Right atrium auricular region (tissue), 2 donors: ENCODE data around the gene CIT. TPM values are rescaled to one million over a fixed set of nuclear protein-coding genes. Genes with fewer than 3 reads are reported as not detected.

ENCODE experiments used
- DNase-seq: peaks from one replicate; pipeline ENCODE4 v3.0.0-alpha.2; 2019; ENCODE audit warnings: low spot score
- H3K27ac ChIP-seq, 2 donors: fragments of 200-600 bp; sonication (generic); 1 replicate in 1 of 2; 2 replicates in 1 of 2; pipeline ENCODE4 v1.5.1; 2016 to 2019
- H3K27me3 ChIP-seq, 2 donors: fragments of 200-600 bp; sonication (generic); one replicate each; pipeline versions ENCODE4 v1.5.1 to v1.6.0; 2017 to 2019
- H3K36me3 ChIP-seq: fragments of 200-600 bp; sonication (generic); one replicate; pipeline ENCODE4 v1.5.1; 2016
- H3K4me1 ChIP-seq, 2 donors: fragments of 200-600 bp; sonication (generic); one replicate each; pipeline versions ENCODE4 v1.5.1 to v1.6.0; 2017 to 2019
- H3K4me3 ChIP-seq, 2 donors: fragments of 200-600 bp; sonication (generic); 1 replicate in 1 of 2; 2 replicates in 1 of 2; pipeline ENCODE4 v1.5.1; 2017 to 2019; ENCODE audit warnings: mild to moderate bottlenecking in 1 of 2, moderate library complexity in 1 of 2
- H3K9me3 ChIP-seq, 2 donors: fragments of 200-600 bp; sonication (generic); one replicate each; pipeline ENCODE4 v1.5.1; 2019
- CTCF ChIP-seq, 2 donors: fragments of 200-600 bp; sonication (generic); IDR thresholded peaks; one replicate each; pipeline ENCODE4 v1.5.1; 2019; ENCODE audit warnings: antibody characterized with exemption in 2 of 2
- total RNA-seq, 2 donors: library from RNA; depleted of rRNA; stranded (reverse); fragments of >200 nt; gene quantifications; one replicate each; pipeline ENCODE4 v1.1.0, GENCODE V29; 2016

The CIT gene
- total RNA-seq, 2 donors from 2014 or later = 0.79 to 1.2 TPM

- H3K9me3 ChIP-seq = no peaks in the 10 kb centered on the region
- no peak overlapping the region for H3K27ac ChIP-seq
- H3K4me1 ChIP-seq = peaks cover 0 to 37% of the 10 kb centered on the region in 2 donors
- H3K36me3 ChIP-seq = peaks cover 3% of the 10 kb centered on the region
- no peak overlapping the region for H3K4me3 ChIP-seq
- TF ChIP-seq CTCF (IDR thresholded peaks at IDR 0.05) = no peak
- H3K27me3 ChIP-seq = no peaks in the 10 kb centered on the region
- no peak for DNase-seq
Observed at GRCh38 chr12:119666226-119666795, 210.8 kb downstream of the CIT start.

- H3K27ac ChIP-seq = no peak overlapping the region
Observed at GRCh38 chr12:119665164-119665929, 211.8 kb downstream of the CIT start.

GRCh38 chr12:119664642-119665041 is 212.5 kb downstream of the CIT start:
- no peak for DNase-seq

More at GRCh38 chr12:119665164-119665929, 211.8 kb downstream of the CIT start:
- Histone ChIP-seq H3K4me3 (no peak overlapping the region), H3K27me3 (no peaks in the 10 kb centered on the region), H3K36me3 (no peaks in the 10 kb centered on the region), H3K4me1 (peaks cover 0 to 37% of the 10 kb centered on the region in 2 donors), H3K9me3 (no peaks in the 10 kb centered on the region)
- no peak for DNase-seq
- no peak for TF ChIP-seq CTCF (IDR thresholded peaks at IDR 0.05)

GRCh38 chr12:119661882-119662281 is 215.2 kb downstream of the CIT start:
- Histone ChIP-seq H3K27me3 (no peaks in the 10 kb centered on the region), H3K27ac (no peak overlapping the region), H3K9me3 (no peaks in the 10 kb centered on the region), H3K4me1 (peaks cover 0 to 13% of the 10 kb centered on the region in 2 donors), H3K36me3 (no peaks in the 10 kb centered on the region), H3K4me3 (no peak overlapping the region)
- no peak for TF ChIP-seq CTCF (IDR thresholded peaks at IDR 0.05)
- DNase-seq = no peak

More at GRCh38 chr12:119664642-119665041, 212.5 kb downstream of the CIT start:
- H3K27me3 ChIP-seq = no peaks in the 10 kb centered on the region
- H3K27ac ChIP-seq = no peak overlapping the region
- no peaks in the 10 kb centered on the region for H3K36me3 ChIP-seq
- H3K4me1 ChIP-seq = peaks cover 0 to 31% of the 10 kb centered on the region in 2 donors
- TF ChIP-seq CTCF (IDR thresholded peaks at IDR 0.05) = no peak
- no peak overlapping the region for H3K4me3 ChIP-seq
- H3K9me3 ChIP-seq = no peaks in the 10 kb centered on the region

GRCh38 chr12:119660076-119660475 is 217.0 kb downstream of the CIT start:
- Histone ChIP-seq H3K9me3 (no peaks in the 10 kb centered on the region), H3K36me3 (no peaks in the 10 kb centered on the region), H3K27ac (no peak overlapping the region), H3K27me3 (no peaks in the 10 kb centered on the region), H3K4me1 (no peaks in the 10 kb centered on the region), H3K4me3 (no peak overlapping the region)
- TF ChIP-seq CTCF (IDR thresholded peaks at IDR 0.05) = no peak
- no peak for DNase-seq
